Measurements from ENCODE around the gene KLHDC4.
A peak's percentile ranks its signal among the peaks of the same experiment; 100 is the strongest.
"Not testable (repeated sequence)": the region's sequence is repeated elsewhere in the genome, so short reads cannot be mapped to it uniquely, and the experiment has no call there.

The KLHDC4 gene

GRCh38 chr16:87765776-87766484 lies at the start of gene KLHDC4:
TSS of gene KLHDC4 (minus strand) at chr16:87765986. CDS start at chr16:87765890, 96 bp downstream.
- ATAC-seq (replicated peaks; ENCODE audit: extremely low read depth, poor library complexity, severe bottlenecking) = peak; percentile 38
- peaks cover 48% of the 10 kb centered on the region for H3K4me1 Mint-ChIP-seq
- H3K27ac Mint-ChIP-seq (ENCODE audit: low read depth) = peak within 1 kb of the TSS; percentile 100
- peaks cover 42% of the 10 kb centered on the region for H3K36me3 Mint-ChIP-seq (ENCODE audit: insufficient read depth)
- peak; percentile 80 to 86 for DNase-seq (ENCODE audit: low spot score in 2 of 2)
- no peaks in the 10 kb centered on the region for H3K9me3 Mint-ChIP-seq
- no peaks in the 10 kb centered on the region for H3K27me3 Mint-ChIP-seq
- peak within 1 kb of the TSS; percentile 99 for H3K4me3 Mint-ChIP-seq

GRCh38 chr16:87815567-87815966 lies 49.8 kb upstream of the KLHDC4 start:
- ATAC-seq (replicated peaks; ENCODE audit: extremely low read depth, poor library complexity, severe bottlenecking) (no peak), DNase-seq (ENCODE audit: low spot score in 2 of 2) (no peak)
- H3K9me3 Mint-ChIP-seq = no peaks in the 10 kb centered on the region
- H3K4me3 Mint-ChIP-seq = no peak overlapping the region
- peaks cover 24% of the 10 kb centered on the region for H3K27me3 Mint-ChIP-seq
- H3K27ac Mint-ChIP-seq (ENCODE audit: low read depth) = no peak overlapping the region
- no peaks in the 10 kb centered on the region for H3K36me3 Mint-ChIP-seq (ENCODE audit: insufficient read depth)
- no peaks in the 10 kb centered on the region for H3K4me1 Mint-ChIP-seq

GRCh38 chr16:87812200-87812656 lies 46.4 kb upstream of the KLHDC4 start:
- Mint-ChIP-seq H3K36me3 (ENCODE audit: insufficient read depth) (peaks cover 1% of the 10 kb centered on the region), H3K9me3 (no peaks in the 10 kb centered on the region), H3K4me1 (no peaks in the 10 kb centered on the region), H3K27me3 (peaks cover 26% of the 10 kb centered on the region), H3K4me3 (no peak overlapping the region), H3K27ac (ENCODE audit: low read depth) (no peak overlapping the region)
- no peak for DNase-seq (ENCODE audit: low spot score in 2 of 2)
- no peak for ATAC-seq (replicated peaks; ENCODE audit: extremely low read depth, poor library complexity, severe bottlenecking)

- not testable (repeated sequence) for H3K9me3 Mint-ChIP-seq; H3K4me3 Mint-ChIP-seq; ATAC-seq (replicated peaks; ENCODE audit: extremely low read depth, poor library complexity, severe bottlenecking); H3K4me1 Mint-ChIP-seq; H3K27ac Mint-ChIP-seq (ENCODE audit: low read depth); H3K36me3 Mint-ChIP-seq (ENCODE audit: insufficient read depth); DNase-seq (ENCODE audit: low spot score in 2 of 2)
- peaks cover 32% of the 10 kb centered on the region for H3K27me3 Mint-ChIP-seq
Observed at GRCh38 chr16:87811454-87811853, 45.7 kb upstream of the KLHDC4 start.

GRCh38 chr16:87809150-87809902 lies 43.5 kb upstream of the KLHDC4 start:
- peak; percentile 11 for ATAC-seq (replicated peaks; ENCODE audit: extremely low read depth, poor library complexity, severe bottlenecking)
- Mint-ChIP-seq H3K36me3 (ENCODE audit: insufficient read depth) (peaks cover 1% of the 10 kb centered on the region), H3K9me3 (no peaks in the 10 kb centered on the region), H3K27ac (ENCODE audit: low read depth) (no peak overlapping the region), H3K4me1 (peaks cover 6% of the 10 kb centered on the region), H3K4me3 (no peak overlapping the region), H3K27me3 (peaks cover 37% of the 10 kb centered on the region)
- no peak for DNase-seq (ENCODE audit: low spot score in 2 of 2)

- Mint-ChIP-seq H3K4me1 (peaks cover 6% of the 10 kb centered on the region), H3K27me3 (peaks cover 37% of the 10 kb centered on the region), H3K4me3 (no peak overlapping the region), H3K9me3 (no peaks in the 10 kb centered on the region), H3K36me3 (ENCODE audit: insufficient read depth) (peaks cover 1% of the 10 kb centered on the region), H3K27ac (ENCODE audit: low read depth) (no peak overlapping the region)
- ATAC-seq (replicated peaks; ENCODE audit: extremely low read depth, poor library complexity, severe bottlenecking) (no peak), DNase-seq (ENCODE audit: low spot score in 2 of 2) (no peak)
Observed at GRCh38 chr16:87808108-87808507, 42.3 kb upstream of the KLHDC4 start.

GRCh38 chr16:87806641-87807546 lies 41.1 kb upstream of the KLHDC4 start:
- ATAC-seq (replicated peaks; ENCODE audit: extremely low read depth, poor library complexity, severe bottlenecking) (no peak), DNase-seq (ENCODE audit: low spot score in 2 of 2) (no peak)
- Mint-ChIP-seq H3K27me3 (peaks cover 26% of the 10 kb centered on the region), H3K4me1 (peaks cover 6% of the 10 kb centered on the region), H3K36me3 (ENCODE audit: insufficient read depth) (peaks cover 1% of the 10 kb centered on the region), H3K27ac (ENCODE audit: low read depth) (peak overlapping the region; percentile 66), H3K4me3 (peak overlapping the region; percentile 65), H3K9me3 (no peaks in the 10 kb centered on the region)

GRCh38 chr16:87806261-87806640 lies 40.5 kb upstream of the KLHDC4 start:
- Mint-ChIP-seq H3K27ac (ENCODE audit: low read depth) (peak overlapping the region; percentile 66), H3K4me1 (peaks cover 6% of the 10 kb centered on the region), H3K4me3 (peak overlapping the region; percentile 65), H3K27me3 (peaks cover 19% of the 10 kb centered on the region), H3K9me3 (no peaks in the 10 kb centered on the region), H3K36me3 (ENCODE audit: insufficient read depth) (peaks cover 1% of the 10 kb centered on the region)
- ATAC-seq (replicated peaks; ENCODE audit: extremely low read depth, poor library complexity, severe bottlenecking) = no peak
- no peak for DNase-seq (ENCODE audit: low spot score in 2 of 2)

GRCh38 chr16:87803385-87803784 lies 37.6 kb upstream of the KLHDC4 start:
- H3K27ac Mint-ChIP-seq (ENCODE audit: low read depth) = no peak overlapping the region
- no peak for ATAC-seq (replicated peaks; ENCODE audit: extremely low read depth, poor library complexity, severe bottlenecking)
- H3K9me3 Mint-ChIP-seq = no peaks in the 10 kb centered on the region
- no peak for DNase-seq (ENCODE audit: low spot score in 2 of 2)
- no peak overlapping the region for H3K4me3 Mint-ChIP-seq
- H3K36me3 Mint-ChIP-seq (ENCODE audit: insufficient read depth) = no peaks in the 10 kb centered on the region
- H3K4me1 Mint-ChIP-seq = peaks cover 6% of the 10 kb centered on the region
- peaks cover 11% of the 10 kb centered on the region for H3K27me3 Mint-ChIP-seq

- ATAC-seq (replicated peaks; ENCODE audit: extremely low read depth, poor library complexity, severe bottlenecking) = no peak
- Mint-ChIP-seq H3K4me1 (peaks cover 6% of the 10 kb centered on the region), H3K4me3 (no peak overlapping the region), H3K36me3 (ENCODE audit: insufficient read depth) (no peaks in the 10 kb centered on the region), H3K9me3 (no peaks in the 10 kb centered on the region), H3K27ac (ENCODE audit: low read depth) (no peak overlapping the region), H3K27me3 (peaks cover 11% of the 10 kb centered on the region)
- DNase-seq (ENCODE audit: low spot score in 2 of 2) = no peak
Observed at GRCh38 chr16:87802670-87803069, 36.9 kb upstream of the KLHDC4 start.

GRCh38 chr16:87801679-87802259 lies 36.0 kb upstream of the KLHDC4 start:
- Mint-ChIP-seq H3K4me1 (peaks cover 4% of the 10 kb centered on the region), H3K27me3 (peaks cover 7% of the 10 kb centered on the region), H3K36me3 (ENCODE audit: insufficient read depth) (no peaks in the 10 kb centered on the region), H3K4me3 (no peak overlapping the region), H3K27ac (ENCODE audit: low read depth) (no peak overlapping the region), H3K9me3 (no peaks in the 10 kb centered on the region)
- ATAC-seq (replicated peaks; ENCODE audit: extremely low read depth, poor library complexity, severe bottlenecking) (no peak), DNase-seq (ENCODE audit: low spot score in 2 of 2) (no peak)

GRCh38 chr16:87800497-87800896 lies 34.7 kb upstream of the KLHDC4 start:
- no peaks in the 10 kb centered on the region for H3K9me3 Mint-ChIP-seq
- no peak for ATAC-seq (replicated peaks; ENCODE audit: extremely low read depth, poor library complexity, severe bottlenecking)

More at GRCh38 chr16:87800497-87800896, 34.7 kb upstream of the KLHDC4 start:
- no peak overlapping the region for H3K4me3 Mint-ChIP-seq
- DNase-seq (ENCODE audit: low spot score in 2 of 2) = no peak
- H3K27ac Mint-ChIP-seq (ENCODE audit: low read depth) = no peak overlapping the region
- peaks cover 2% of the 10 kb centered on the region for H3K27me3 Mint-ChIP-seq
- no peaks in the 10 kb centered on the region for H3K4me1 Mint-ChIP-seq
- no peaks in the 10 kb centered on the region for H3K36me3 Mint-ChIP-seq (ENCODE audit: insufficient read depth)

Data from central memory CD8-positive, alpha-beta T cell (primary cell).